Muscle layer of duodenum (tissue), 2 donors: ENCODE measurements around the gene PTPN2.

Source experiments
- H3K27ac ChIP-seq: one replicate; pipeline ENCODE4 v1.7.0; 2013; ENCODE audit warnings: mild to moderate bottlenecking, low read length
- H3K27me3 ChIP-seq: one replicate; pipeline ENCODE4 v1.7.0; 2013; ENCODE audit warnings: low read depth, mild to moderate bottlenecking, control low read depth, low read length
- H3K36me3 ChIP-seq, 2 donors: one replicate each; pipeline ENCODE4 v1.7.0; 2013; ENCODE audit warnings: low read length in 2 of 2, control low read depth in 1 of 2, mild to moderate bottlenecking in 1 of 2; ENCODE audit not compliant: insufficient read depth in 2 of 2, control insufficient read depth in 1 of 2
- H3K4me1 ChIP-seq, 2 donors: one replicate each; pipeline ENCODE4 v1.7.0; 2013; ENCODE audit warnings: low read length in 2 of 2, mild to moderate bottlenecking in 2 of 2, control low read depth in 1 of 2, moderate library complexity in 1 of 2; ENCODE audit not compliant: insufficient read depth in 2 of 2, control insufficient read depth in 1 of 2
- H3K4me3 ChIP-seq, 2 donors: one replicate each; pipeline ENCODE4 v1.7.0; 2013; ENCODE audit warnings: low read length in 2 of 2, low read depth in 1 of 2, mild to moderate bottlenecking in 1 of 2
- H3K9me3 ChIP-seq, 2 donors: one replicate each; pipeline ENCODE4 v1.7.0; 2013; ENCODE audit warnings: low read length in 2 of 2, control low read depth in 1 of 2, mild to moderate bottlenecking in 1 of 2; ENCODE audit not compliant: control insufficient read depth in 1 of 2
- donor health status: healthy.

PTPN2 gene

GRCh38 chr18:12855916-12856315 is 28.1 kb downstream of the PTPN2 start:
- H3K9me3 ChIP-seq: no peaks in the 10 kb centered on the region
- no peaks in the 10 kb centered on the region for H3K27me3 ChIP-seq
- H3K4me3 ChIP-seq: no peak overlapping the region
- peaks cover 0 to 4% of the 10 kb centered on the region in 2 donors for H3K36me3 ChIP-seq
- H3K4me1 ChIP-seq: no peaks in the 10 kb centered on the region
- H3K27ac ChIP-seq: no peak overlapping the region

DNA sequence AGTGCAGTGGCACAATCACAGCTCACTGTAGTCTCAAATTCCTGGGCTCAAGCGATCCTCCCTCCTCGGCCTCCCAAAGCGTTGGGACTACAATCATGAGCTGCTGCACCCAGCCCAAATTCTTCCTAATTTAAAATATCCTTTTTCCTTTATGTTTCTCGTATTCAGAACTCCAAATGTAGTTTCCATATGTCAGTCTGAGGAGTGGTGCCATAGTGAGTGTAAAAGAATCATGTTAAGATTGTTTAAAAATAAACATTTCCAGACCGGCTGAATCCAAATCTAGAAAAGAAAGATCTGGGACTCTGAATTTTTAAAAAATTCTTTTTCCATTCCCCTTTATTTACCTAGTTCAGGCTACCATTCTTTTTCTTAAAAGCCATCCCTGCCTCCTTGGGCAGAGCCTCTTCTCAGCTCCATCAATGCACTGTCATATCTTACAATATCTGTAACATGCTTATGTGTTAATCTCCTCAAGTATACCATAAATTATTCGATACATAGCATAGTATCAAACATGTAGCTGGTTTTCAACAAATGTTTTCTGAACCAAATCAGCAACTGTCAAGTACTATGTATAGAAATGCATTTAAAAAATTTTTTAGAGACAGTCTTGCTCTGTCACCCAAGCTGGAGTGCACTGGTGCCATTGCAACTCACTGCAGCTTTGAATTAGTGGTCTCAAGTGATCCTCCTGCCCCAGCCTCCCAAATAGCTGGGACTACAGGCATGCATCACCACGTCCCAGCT is 31.3 kb downstream of the PTPN2 start:
- Histone ChIP-seq H3K27me3 (no peaks in the 10 kb centered on the region), H3K9me3 (no peaks in the 10 kb centered on the region), H3K27ac (no peak overlapping the region), H3K36me3 (peaks cover 3 to 4% of the 10 kb centered on the region in 2 donors), H3K4me1 (no peaks in the 10 kb centered on the region), H3K4me3 (no peak overlapping the region)

DNA sequence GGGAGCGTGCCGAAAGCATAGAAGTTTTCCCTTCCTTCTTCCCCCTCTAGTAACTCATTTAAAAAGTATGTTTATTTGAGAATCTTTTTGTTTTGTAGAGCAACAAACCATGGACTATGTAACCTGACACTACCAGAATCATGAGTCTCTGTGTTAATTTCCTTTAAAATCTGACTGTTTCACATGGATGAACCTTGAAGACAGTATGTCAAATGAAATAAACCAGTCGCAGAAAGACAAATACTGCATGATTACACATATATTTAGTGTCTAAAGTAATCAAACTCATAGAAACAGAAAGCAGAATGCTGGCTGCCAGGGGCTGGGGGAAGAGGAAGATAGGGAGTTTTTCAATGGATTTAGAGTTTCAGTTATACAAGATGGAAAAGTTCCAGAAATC is 32.3 kb downstream of the PTPN2 start:
- Histone ChIP-seq H3K9me3 (no peaks in the 10 kb centered on the region), H3K27me3 (no peaks in the 10 kb centered on the region), H3K27ac (no peak overlapping the region), H3K4me3 (no peak overlapping the region), H3K36me3 (peaks cover 0 to 3% of the 10 kb centered on the region in 2 donors), H3K4me1 (no peaks in the 10 kb centered on the region)

DNA sequence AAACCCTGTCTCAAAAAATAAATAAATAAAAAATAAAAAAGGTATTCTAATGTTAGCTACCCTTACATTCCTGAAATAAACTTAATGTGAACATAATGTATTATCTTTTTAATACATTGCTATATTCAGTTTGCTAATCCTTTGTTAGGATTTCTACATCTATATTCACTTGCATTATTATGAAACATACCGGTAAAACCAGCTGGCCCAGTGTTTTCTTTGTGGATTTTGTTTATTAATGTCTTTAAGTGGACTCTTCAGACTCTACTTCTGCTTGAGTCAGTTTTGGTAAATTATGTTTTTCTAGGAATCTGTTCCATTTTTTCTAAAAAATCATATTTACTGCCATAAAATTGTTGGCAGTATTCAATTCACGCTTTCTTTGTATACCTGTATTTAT is 34.5 kb downstream of the PTPN2 start:
- H3K4me3 ChIP-seq: no peak overlapping the region
- no peaks in the 10 kb centered on the region for H3K27me3 ChIP-seq
- peaks cover 0 to 3% of the 10 kb centered on the region in 2 donors for H3K36me3 ChIP-seq
- no peaks in the 10 kb centered on the region for H3K9me3 ChIP-seq
- no peaks in the 10 kb centered on the region for H3K4me1 ChIP-seq
- H3K27ac ChIP-seq: no peak overlapping the region

GRCh38 chr18:12848405-12848804 is 35.6 kb downstream of the PTPN2 start:
- H3K36me3 ChIP-seq: peaks cover 0 to 3% of the 10 kb centered on the region in 2 donors
- H3K9me3 ChIP-seq: no peaks in the 10 kb centered on the region
- H3K4me1 ChIP-seq: no peaks in the 10 kb centered on the region
- H3K4me3 ChIP-seq: no peak overlapping the region
- H3K27ac ChIP-seq: no peak overlapping the region
- no peaks in the 10 kb centered on the region for H3K27me3 ChIP-seq

DNA sequence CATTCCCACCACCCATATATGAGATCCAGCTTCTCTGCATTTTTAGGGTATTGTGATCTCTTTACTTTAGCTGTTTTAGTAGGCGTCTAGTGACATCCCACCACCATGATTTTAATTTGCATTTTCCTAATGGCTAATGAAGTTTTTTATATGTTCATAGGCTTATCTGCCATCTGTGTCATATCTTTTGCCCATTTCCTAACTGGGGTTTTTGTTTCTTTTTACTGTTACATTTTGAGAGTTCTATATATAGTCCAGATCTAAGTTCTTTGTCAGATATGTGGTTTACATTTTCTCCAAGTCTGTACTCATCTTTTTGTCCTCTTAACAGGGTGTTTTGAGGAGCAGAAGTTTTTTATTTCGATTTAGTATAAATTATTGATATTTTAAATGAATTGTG is 39.6 kb downstream of the PTPN2 start:
- no peak overlapping the region for H3K4me3 ChIP-seq
- H3K36me3 ChIP-seq: peaks cover 0 to 3% of the 10 kb centered on the region in 2 donors
- peaks cover 0 to 1% of the 10 kb centered on the region in 2 donors for H3K4me1 ChIP-seq
- no peaks in the 10 kb centered on the region for H3K9me3 ChIP-seq
- no peak overlapping the region for H3K27ac ChIP-seq
- H3K27me3 ChIP-seq: no peaks in the 10 kb centered on the region

DNA sequence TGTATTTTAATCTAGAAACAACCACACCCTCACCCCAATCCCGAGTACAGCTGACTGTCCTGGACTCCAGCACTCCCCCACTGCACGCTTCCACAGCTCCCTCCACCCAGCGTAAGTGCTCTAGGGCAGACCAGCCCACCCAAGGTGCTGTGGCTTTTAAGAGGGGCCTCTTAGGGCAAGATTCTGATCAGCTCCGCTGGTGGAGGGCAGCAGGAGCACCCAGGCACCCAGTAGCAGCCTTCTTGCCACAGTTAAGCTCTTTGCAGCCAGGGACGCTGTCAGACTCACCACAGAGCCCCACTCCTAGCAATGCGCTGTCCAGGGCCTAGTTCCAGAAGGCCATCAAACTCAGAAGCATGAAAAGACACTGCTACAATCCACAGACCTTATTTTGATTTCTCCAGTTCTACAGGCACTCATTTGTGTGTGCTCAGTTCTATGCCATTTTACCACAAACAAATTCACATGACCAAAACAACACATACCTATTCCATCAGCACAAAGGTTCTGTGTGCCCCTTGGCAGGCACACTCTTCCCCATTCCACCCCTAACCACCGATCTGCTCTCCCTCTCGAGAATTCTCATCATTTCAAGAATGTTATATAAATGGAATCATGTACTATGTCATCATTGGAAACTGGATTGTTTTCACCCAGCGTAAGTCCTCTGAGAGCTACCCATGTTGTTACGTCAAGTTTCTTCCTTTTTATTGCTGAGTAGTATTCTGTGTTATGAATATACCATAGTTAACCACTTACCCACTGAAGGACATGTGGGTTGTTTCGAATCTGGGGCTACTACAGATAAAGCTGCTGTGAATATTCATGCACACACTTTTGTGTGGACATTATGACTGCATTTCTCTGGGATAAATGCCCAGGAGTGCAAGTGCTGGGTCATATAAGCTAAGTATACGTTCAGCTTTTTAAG is 40.4 kb downstream of the PTPN2 start:
- Histone ChIP-seq H3K4me3 (no peak overlapping the region), H3K36me3 (peaks cover 0 to 2% of the 10 kb centered on the region in 2 donors), H3K27me3 (no peaks in the 10 kb centered on the region), H3K27ac (no peak overlapping the region), H3K9me3 (no peaks in the 10 kb centered on the region), H3K4me1 (peaks cover 0 to 5% of the 10 kb centered on the region in 2 donors)

GRCh38 chr18:12842459-12843380 is 41.3 kb downstream of the PTPN2 start:
- Histone ChIP-seq H3K4me1 (peaks cover 5% of the 10 kb centered on the region in 2 donors), H3K27ac (no peak overlapping the region), H3K36me3 (no peaks in the 10 kb centered on the region), H3K27me3 (no peaks in the 10 kb centered on the region), H3K9me3 (no peaks in the 10 kb centered on the region), H3K4me3 (no peak overlapping the region)

- Histone ChIP-seq H3K27ac (peak overlapping the region; percentile 88), H3K27me3 (no peaks in the 10 kb centered on the region), H3K36me3 (peaks cover 5% of the 10 kb centered on the region in 2 donors), H3K4me1 (peaks cover 5% of the 10 kb centered on the region in 2 donors), H3K4me3 (no peak overlapping the region), H3K9me3 (no peaks in the 10 kb centered on the region)
These were observed 43.0 kb downstream of the PTPN2 start for GRCh38 chr18:12841070-12841469.

- Histone ChIP-seq H3K36me3 (peaks cover 6 to 9% of the 10 kb centered on the region in 2 donors), H3K27me3 (no peaks in the 10 kb centered on the region), H3K9me3 (no peaks in the 10 kb centered on the region), H3K4me1 (peaks cover 5% of the 10 kb centered on the region in 2 donors), H3K4me3 (no peak overlapping the region), H3K27ac (peak overlapping the region; percentile 88)
These were observed 43.7 kb downstream of the PTPN2 start for GRCh38 chr18:12840382-12840781.
